Right forelimb (tissue), 1 donor: Measurements from ENCODE around the gene SMTN.

ENCODE experiments used
- DNase-seq: peaks from one replicate; pipeline ENCODE4 v3.0.0-alpha.2; 2018

The SMTN gene

DNA sequence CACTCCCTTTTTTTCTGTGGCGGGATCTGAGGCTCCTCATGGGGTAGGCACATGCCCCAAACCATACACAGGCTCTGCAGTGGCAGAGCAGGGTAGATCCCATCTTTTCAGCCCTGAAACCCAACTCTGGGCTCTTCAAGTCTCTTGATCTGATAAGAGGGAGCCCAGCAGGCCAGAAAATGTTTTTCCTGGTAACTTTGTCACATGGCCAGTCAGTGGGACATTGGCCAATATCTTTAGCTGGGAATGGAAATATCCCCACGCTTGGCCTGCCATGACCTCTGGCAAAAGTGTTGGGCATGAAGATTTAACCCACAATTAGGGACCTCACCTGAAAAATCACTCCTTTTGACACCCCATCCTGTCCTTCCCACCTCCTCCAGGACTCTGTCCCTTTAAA, 49.8 kb downstream of the SMTN start:
- no peak for DNase-seq

DNA sequence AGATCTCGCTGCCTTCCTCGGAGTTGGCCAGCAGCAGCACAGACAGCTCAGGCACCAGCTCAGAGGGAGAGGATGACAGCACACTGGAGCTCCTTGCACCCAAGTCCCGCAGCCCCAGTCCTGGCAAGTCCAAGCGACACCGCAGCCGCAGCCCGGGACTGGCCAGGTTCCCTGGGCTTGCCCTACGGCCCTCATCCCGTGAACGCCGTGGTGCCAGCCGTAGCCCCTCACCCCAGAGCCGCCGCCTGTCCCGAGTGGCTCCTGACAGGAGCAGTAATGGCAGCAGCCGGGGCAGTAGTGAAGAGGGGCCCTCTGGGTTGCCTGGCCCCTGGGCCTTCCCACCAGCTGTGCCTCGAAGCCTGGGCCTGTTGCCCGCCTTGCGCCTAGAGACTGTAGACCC, 52.8 kb downstream of the SMTN start:
- no peak for DNase-seq

DNA sequence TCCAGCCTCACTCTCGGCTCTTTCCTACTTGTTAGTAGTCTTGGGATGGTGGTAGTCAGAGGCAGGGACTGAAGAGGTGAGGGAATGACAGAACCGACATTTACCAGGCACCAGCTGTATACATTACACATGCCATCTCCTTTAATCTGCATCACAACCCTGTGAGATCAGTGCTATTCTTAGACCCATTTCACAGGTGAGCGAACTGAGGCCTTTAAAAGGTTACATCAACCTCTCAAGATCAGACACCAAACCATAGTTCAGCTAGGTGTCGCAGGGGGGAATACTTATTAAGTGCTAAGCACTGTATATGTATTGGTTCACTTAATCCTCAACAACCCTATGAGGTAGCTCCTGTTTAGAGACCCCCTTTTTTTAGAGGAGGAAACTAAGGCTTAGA, 53.6 kb downstream of the SMTN start:
- DNase-seq = no peak

DNA sequence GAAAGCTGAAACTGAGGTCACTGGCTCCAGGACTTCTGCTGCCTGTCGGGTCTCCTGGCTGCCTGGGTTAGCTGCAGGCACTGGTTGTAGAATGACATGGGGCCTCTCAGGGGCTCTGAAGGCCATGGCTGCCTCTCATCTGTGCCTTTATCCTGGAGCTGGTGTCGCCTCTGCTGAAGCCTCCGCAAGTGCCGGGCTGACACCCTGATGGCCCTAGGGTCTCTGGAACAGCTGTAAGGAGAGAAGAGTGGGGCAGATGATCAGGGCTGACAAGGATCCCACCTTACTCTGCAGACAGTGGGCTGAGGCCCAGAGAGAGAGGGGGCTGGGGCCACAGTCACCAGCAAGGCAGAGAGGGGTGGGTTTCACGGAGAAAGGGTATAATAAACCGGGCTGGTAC, 54.6 kb downstream of the SMTN start:
- DNase-seq = no peak

DNA sequence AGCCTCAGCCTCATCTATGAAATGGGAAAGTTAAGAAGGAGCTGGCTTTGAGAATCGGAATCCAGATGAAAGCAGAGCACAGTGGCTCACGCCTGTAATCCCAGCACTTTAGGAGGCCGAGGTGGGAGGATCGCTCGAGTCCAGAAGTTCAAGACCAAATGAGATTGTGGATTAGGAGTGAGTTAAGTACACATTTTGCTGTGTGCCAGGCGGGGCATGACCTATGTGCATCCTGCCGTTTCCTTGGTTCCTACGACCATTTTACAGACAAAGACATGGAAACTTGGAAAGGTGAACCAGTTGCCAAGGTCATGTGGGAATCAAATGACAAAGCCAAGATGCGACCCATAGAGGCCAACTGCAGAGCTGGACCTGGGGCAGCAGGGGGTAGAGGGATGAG, 55.0 kb downstream of the SMTN start:
- no peak for DNase-seq

DNA sequence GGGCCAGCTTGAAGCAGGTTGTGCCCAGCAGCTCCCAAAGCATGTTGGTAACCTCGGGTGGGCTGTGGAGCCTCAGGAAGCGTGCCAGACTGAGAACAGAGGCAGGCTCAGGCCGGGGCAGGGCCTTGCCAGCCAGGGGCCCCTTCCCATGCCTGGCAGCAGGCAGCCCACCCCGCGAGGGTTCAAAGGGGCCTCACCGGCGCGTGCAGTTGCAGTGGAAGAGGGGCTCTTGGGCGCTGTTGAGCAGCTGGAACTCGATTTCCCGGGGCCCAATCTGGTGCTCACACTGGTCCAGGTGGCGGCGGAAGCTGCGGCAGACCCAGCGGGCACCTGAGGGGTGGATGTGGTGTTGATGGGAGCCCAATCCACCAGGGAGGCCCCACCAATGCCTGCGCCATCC, 55.6 kb downstream of the SMTN start:
- no peak for DNase-seq

DNA sequence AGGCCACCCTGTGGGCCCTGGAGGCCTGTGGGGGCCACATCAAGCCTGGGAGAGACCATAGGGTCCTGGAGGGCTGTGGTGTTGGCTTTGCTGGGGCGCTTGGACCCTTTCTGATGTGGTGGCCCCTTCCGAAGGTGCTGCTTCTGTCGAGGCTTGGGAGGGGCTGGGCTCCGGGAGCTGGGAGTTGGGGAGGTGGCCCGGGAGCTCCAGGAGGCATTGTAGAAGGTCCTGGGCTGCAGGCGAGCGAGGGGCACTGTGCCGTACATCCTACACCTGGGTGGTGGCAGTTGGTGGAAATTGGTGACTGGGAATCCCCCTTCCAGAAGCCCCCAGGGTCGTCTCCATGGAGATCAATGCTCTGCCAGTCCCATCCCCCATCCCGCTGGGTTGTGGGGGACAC, 56.6 kb downstream of the SMTN start:
- no peak for DNase-seq

DNA sequence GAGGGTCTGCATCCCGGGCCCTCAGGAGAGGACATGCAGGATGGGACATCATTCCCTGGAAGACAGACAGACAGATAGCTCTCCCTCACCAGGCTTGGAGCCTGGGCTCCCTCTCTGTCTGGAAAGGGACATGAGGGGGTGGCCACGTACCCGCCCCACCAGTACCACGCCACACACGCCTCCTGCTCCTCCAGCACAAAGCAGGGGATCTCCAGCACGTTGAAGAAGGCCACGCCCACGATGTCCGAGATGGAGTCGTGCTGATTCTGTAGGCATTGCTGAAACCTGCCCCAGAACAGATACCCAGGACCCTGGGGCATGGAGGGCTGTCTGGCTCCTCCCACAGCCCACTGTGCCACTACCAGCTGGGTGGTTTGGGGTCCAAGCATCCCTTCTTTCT, 57.0 kb downstream of the SMTN start:
- DNase-seq = no peak

DNA sequence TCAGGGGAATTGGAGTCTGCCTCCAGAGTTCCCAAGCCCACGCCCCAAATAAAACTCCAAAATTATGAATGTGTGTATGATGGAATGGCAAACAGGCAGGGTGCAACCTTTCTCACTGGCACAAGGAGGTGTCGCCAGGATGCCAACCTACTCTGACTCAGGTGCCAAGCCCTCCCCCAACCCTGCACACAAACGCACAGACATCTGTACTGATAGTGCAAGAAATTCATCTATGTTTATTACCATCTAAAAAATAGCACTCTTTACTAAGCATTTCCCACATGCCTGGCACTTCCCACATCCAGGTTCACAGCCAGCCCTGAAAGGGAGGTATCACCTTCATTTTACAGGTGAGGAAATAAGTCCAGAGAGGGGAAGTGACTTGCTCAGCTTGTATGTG, 57.9 kb downstream of the SMTN start:
- DNase-seq = no peak

DNA sequence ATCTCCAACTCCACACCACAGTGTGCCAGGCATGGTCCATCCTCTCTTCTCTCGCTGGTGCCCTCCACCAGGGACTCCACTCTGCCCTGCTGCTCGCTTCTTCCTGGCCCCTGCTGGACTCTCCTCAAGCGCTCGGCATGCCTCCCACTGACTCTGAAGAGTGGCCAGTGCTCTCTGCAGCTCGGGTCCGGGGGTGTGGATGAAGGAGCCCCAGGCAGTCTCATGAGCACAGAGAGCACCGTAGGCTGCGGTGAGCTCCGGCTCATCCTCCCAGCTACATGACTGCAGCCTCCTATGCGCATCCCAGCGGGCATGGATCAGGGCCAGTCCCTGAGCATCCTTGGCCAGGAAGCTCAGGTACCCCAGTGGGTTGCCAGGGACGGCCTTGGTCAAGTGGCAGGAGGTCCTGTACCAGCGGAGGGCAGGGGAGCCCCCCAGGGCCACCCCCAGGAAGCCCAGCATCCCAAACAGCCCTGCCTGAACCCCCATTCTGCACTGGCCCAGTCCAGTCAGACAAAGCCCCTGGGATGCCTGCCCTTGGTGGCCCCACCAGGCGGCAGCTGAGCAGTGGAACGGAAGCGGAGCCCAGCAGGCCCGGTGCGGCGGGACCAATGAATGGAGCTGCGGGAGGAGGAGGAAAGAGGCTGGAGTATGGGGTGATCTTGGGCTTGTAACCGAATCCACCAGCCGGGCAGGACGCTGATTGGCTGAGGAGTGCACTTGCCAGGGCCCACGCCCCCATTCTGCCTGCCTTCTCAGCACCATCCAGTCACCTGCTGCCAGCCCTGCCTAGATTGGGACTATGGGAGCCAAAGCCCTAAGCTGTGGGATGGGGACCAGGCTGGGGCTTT, 59.0 kb downstream of the SMTN start, which contains the start of gene PLA2G3:
TSS of gene PLA2G3 (minus strand) at position 643 of the 851 bp plus-strand sequence. CDS start at position 489, 154 bp downstream.
- DNase-seq = no peak

DNA sequence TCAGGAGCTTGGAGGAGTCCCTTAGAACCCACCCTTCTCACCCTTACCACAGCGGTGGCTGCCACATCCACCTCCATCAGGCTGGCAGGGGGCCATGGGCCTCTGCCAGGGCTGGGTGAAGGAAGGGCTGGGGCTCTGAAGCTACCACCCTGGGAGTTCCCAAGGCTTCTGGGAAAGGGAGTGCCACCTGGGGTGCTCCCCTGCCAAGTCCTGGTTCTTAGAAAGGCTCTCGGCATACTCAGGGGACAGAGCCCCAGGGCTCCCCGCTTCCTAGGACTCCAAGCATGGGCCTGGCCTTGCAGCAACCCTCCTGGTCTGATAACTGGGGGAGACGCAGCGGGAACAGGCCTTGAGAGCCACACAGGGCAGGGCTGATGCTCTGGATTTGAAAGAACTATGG, 59.6 kb downstream of the SMTN start:
- DNase-seq = no peak

DNA sequence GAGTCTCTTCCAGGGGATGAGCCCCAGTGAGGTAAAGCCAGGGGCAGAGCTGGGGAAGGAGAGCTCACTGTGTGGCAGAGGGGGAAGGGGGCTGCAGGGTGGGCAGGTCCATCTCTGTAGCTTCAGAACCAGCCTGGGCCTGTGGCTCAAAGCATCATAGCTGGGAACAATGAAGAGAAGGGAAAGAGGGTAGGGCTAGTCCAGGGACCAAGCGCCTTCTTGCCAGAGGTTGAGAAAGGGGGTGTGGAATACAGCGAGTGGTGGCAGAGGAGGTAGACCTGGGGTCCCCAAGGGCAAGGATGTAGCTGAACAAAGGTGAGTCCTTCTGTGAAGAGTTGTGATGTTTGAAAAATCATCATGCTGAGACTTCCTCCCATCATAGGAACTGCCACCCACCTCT, 60.4 kb downstream of the SMTN start:
- DNase-seq = no peak

DNA sequence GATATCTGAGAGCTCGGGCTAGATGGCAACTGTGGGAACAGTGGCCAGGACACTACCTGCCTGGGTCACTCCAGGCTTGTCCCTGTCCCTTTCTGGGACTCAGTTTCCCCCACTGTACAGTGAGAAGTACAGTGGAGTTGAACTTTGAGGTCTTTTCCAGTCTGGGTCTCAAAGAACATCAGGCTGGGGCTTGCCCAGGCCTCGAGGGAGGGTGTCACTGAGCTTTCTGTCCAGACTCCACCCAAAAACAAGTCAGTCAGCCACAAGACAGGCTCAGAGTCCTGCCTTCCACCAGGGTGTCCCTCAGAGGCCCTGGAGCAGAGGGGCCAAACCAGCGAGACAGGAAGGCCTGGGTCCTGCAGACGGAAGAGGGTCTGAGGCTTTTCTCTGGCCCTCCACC, 61.2 kb downstream of the SMTN start:
- no peak for DNase-seq

DNA sequence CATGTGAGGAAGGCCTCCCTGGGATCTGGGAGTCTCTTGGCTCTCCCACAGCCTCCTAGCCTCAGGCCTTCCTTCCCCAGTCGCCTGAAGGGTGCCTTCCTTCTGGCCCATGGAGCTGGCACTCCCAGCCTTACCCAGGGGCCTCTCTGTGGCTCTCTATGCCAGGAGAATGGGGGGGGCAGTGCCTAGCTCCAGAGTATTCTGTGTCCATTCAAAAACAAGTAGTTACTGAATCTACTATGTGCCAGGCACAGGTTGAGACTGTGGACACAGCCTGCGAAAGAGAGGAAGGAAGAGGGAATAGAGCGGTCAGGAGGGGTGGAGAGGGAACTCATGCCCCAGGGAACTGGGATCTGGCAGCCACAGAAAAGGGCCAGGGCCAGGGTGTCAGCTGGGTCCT, 61.9 kb downstream of the SMTN start:
- no peak for DNase-seq

DNA sequence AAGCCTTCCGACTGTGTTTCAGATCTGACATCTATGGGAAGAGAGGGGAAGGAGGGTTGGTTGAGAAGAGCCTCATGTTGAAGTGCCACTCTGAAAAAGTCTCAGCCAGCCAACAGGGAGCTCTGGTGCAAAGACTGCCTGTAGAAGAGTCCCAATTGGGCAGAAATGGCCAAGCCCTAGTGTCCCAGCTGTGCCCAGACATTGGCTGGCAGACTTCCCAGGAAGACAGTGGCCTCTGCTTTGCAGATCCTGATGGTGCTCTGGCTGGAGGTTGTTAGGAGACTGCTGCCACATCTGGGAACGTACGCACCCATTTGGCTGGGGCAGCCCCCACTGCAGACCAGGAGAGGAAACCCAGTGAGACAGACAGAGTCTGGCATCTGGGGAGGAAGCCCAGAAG, 62.4 kb downstream of the SMTN start:
- DNase-seq = no peak

DNA sequence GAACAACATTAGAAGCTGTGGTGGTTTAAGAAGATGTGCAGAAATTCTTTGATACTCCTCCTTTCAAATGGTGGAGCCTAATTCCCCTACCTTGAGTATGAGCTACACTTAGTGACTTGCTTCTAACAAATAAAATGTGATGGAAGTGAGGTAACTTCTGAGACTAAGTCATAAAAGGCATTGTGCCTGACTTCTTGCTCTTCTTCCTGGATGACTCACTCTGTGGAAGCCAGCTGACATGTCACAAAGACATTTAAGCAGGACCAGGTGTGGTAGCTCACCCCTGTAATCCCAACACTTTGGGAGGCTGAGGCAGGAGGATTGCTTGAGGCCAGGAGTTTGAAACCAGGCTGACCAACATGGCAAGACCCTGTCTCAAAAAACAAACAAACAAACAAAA, 63.1 kb downstream of the SMTN start:
- no peak for DNase-seq

DNA sequence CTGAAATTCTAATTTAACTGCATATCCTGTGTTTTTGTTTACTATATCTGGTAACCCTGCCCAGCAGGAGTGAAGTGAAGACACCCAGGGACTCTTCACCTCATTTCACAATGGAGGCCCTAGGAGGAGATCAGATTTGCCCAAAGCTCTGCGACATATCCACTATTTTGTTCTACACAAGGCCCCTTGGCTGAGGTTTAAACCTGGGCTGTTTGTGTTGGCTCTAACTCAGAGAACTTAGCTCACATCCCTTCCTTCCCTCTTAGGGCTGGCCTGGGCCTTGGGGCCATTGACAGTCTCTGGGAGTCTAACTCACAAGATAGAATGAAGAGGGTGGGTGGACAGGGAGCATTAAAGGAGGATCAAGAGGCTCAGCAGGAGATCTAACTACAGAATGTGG, 67.4 kb downstream of the SMTN start:
- DNase-seq = no peak

DNA sequence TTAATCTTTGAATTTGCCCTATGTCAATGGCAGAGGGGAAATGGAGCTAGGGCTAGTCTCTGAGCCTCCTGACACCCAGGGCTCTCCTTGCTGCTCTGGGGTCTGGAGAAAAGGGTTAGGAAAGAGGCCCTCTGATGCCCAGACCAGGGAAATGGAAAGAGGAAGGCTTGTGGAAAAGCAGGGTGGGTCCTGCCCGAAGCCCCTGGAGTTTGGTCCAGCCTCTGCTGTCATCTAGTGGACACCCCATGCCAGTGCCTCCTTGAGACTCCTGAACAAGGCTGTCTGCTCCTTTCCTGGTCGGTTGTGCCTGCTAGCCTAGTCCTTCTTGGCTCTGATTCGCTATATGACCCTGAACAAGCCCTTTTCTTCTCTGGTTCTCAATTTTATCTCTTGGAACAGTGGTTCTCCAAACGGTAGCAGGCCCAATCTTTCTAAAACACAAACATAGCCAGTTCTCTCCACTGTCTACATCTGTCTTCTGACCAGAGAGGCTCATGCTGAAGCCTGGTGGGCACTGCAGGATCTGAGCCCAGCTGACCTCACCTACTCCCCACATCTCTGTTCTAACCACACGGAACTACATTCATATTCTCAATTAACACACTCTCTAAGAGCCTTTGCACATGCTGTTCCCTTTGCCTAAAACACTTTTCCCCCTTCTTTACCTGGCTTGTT, 68.0 kb downstream of the SMTN start:
- peak; percentile 76 for DNase-seq

DNA sequence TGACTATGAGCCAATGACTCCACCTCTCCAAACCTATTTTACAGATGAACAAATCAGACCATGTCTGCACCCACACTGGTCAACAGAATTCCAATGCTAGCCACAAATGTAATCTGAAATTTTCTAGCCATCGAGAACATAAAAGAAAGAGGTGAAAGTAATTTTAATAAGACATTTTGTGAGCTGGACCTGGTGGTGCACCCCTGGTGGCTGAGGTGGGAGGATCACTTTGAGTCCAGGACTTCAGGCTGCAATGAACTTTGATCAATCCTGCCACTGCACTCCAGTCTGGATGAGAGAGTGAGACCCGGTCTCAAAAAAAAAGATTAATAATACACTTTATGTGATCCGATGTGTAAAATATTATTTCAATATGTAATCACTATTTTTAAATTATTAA, 69.5 kb downstream of the SMTN start:
- no peak for DNase-seq

DNA sequence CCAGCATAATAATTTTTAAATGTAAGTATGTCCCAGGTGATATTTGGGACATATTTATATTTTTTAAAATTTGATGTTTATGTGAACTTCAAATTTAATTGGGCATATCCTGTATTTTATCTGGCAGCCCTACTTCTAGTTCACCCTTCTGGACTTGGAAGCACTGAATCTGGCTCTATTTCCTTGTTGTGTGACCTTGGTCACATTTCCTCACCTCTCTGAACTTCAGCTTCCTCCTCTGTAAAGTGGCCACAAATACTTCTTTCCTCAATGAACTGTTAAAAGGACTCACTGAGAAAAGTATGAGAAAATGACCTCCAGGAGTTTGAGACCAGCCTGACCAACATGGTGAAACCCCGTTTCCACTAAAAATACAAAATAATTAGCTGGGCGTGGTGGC, 70.8 kb downstream of the SMTN start:
- DNase-seq = no peak

DNA sequence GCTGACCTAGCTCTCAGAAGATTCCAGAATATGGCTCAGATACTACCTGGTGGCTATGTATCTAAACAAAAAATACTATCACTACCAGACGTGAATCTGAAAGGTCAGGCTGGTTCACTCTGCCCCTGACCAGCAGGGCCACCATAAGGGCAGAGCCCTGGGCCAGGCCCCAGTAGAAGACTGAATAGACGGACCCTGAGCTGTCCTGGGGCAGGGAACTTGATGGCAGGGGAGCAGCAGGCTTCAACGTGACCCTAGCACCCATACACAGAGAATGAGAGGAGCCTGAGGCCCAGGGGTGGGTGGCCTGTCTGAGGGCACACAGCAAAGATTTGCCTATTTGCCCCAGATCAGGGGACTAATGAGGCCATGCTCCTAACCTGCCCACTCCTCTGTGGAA, 72.2 kb downstream of the SMTN start:
- DNase-seq = no peak
